HG03432 (cell line): ENCODE data around the gene VDR.

Source experiments
- ATAC-seq: cut with Tn5 transposase; IDR thresholded peaks from one replicate; pipeline ENCODE4 v1.9.1; 2021; ENCODE audit warnings: mild to moderate bottlenecking, moderate library complexity; ENCODE audit not compliant: unreplicated experiment

VDR gene

GRCh38 chr12:47875746-47876439 lies 28.9 kb downstream of the VDR start:
- ATAC-seq = no peak

GRCh38 chr12:47874316-47874715 lies 30.5 kb downstream of the VDR start:
- ATAC-seq = no peak

- peak; percentile 34 for ATAC-seq
These were observed 34.5 kb downstream of the VDR start for GRCh38 chr12:47870175-47870781.

GRCh38 chr12:47868552-47869031 lies 36.2 kb downstream of the VDR start:
- peak; percentile 79 for ATAC-seq

GRCh38 chr12:47868041-47868440 lies 36.8 kb downstream of the VDR start:
- peak; percentile 9 for ATAC-seq

- no peak for ATAC-seq
These were observed 37.3 kb downstream of the VDR start for GRCh38 chr12:47867495-47867941.

GRCh38 chr12:47864646-47865235 lies 40.1 kb downstream of the VDR start:
- no peak for ATAC-seq

- no peak for ATAC-seq
These were observed 40.8 kb downstream of the VDR start for GRCh38 chr12:47863985-47864384.

GRCh38 chr12:47863467-47863866 lies 41.3 kb downstream of the VDR start:
- ATAC-seq = no peak

- no peak for ATAC-seq
These were observed 41.9 kb downstream of the VDR start for GRCh38 chr12:47862881-47863280.

- no peak for ATAC-seq
These were observed 42.5 kb downstream of the VDR start for GRCh38 chr12:47862167-47862750.

- ATAC-seq = no peak
These were observed 43.9 kb downstream of the VDR start for GRCh38 chr12:47860873-47861272.

- ATAC-seq = no peak
These were observed 44.4 kb downstream of the VDR start for GRCh38 chr12:47860279-47860841.

- no peak for ATAC-seq
These were observed 46.1 kb downstream of the VDR start for GRCh38 chr12:47858511-47859266.

GRCh38 chr12:47856721-47857575 lies 47.8 kb downstream of the VDR start:
- no peak for ATAC-seq

GRCh38 chr12:47856094-47856493 lies 48.7 kb downstream of the VDR start:
- ATAC-seq = no peak

- ATAC-seq = no peak
These were observed 49.3 kb downstream of the VDR start for GRCh38 chr12:47855502-47855901.

GRCh38 chr12:47854531-47854930 lies 50.3 kb downstream of the VDR start:
- ATAC-seq = no peak

- ATAC-seq = no peak
These were observed 52.7 kb downstream of the VDR start for GRCh38 chr12:47852096-47852571.
